GM21423 (cell line): Measurements from ENCODE around the gene NCEH1.

ENCODE experiments used
- ATAC-seq: cut with Tn5 transposase; IDR thresholded peaks from one replicate; pipeline ENCODE4 v1.9.1; 2021; ENCODE audit warnings: mild to moderate bottlenecking, moderate library complexity; ENCODE audit not compliant: unreplicated experiment

NCEH1 gene

GRCh38 chr3:172591125-172591605, 119.7 kb downstream of the NCEH1 start:
- ATAC-seq: no peak

- ATAC-seq: no peak
Measured at GRCh38 chr3:172586436-172586835, 124.4 kb downstream of the NCEH1 start.

- ATAC-seq: no peak
Measured at GRCh38 chr3:172585954-172586353, 124.9 kb downstream of the NCEH1 start.

GRCh38 chr3:172582712-172583111, 128.2 kb downstream of the NCEH1 start:
- no peak for ATAC-seq

GRCh38 chr3:172581757-172582166, 129.1 kb downstream of the NCEH1 start:
- no peak for ATAC-seq

- ATAC-seq: peak; percentile 77
Measured at GRCh38 chr3:172580680-172581401, 130.0 kb downstream of the NCEH1 start.
